PC-3 (cell line): ENCODE data around the gene TIGD1. TPM values are rescaled to one million over a fixed set of nuclear protein-coding genes. Genes with fewer than 3 reads are reported as not detected.

Experiments used
- ATAC-seq: fragments of 200-7000 bp; cut with Tn5 transposase; 2 replicates; pipeline ENCODE4 v1.9.1; 2020; ENCODE audit warnings: mild to moderate bottlenecking, moderate library complexity
- BruUV-seq: library from RNA; stranded (reverse); fragments of 400-500 nt; replicated peaks from 2 replicates; lab custom pipeline; 2021; lab: Mats Ljungman, UMichigan
- CTCF ChIA-PET: fragments of 300-600 bp; sonication (Branson Sonifier 250); formaldehyde crosslinking; loops from one replicate; lab custom pipeline; 2022; ENCODE audit warnings: antibody characterized with exemption; lab: Charles Lee
- POLR2A ChIA-PET: fragments of 300-600 bp; sonication (Branson Sonifier 250); formaldehyde crosslinking; loops from one replicate; lab custom pipeline; 2022; ENCODE audit warnings: antibody characterized with exemption; ENCODE audit not compliant: unreplicated experiment; lab: Charles Lee
- DNase-seq: peaks from one replicate; pipeline ENCODE4 v3.0.0-alpha.2; 2015
- H2AFZ ChIP-seq: fragments of 300-600 bp; sonication (generic); 2 replicates; pipeline ENCODE4 v1.6.0; 2016; ENCODE audit warnings: antibody characterized with exemption, low read length
- H3F3A ChIP-seq: fragments of 300-600 bp; sonication (generic); one replicate; pipeline ENCODE4 v1.6.0; 2017; ENCODE audit warnings: antibody characterized with exemption, low read length, control low read depth, mild to moderate bottlenecking; ENCODE audit not compliant: unreplicated experiment
- H3K27ac ChIP-seq: fragments of 300-600 bp; sonication (generic); 2 replicates; pipeline ENCODE4 v1.5.1; 2016; ENCODE audit warnings: mild to moderate bottlenecking, low read length
- H3K27me3 ChIP-seq: fragments of 300-600 bp; sonication (generic); 2 replicates; pipeline ENCODE4 v1.6.1; 2016; ENCODE audit warnings: low read length, mixed read lengths
- H3K36me3 ChIP-seq: fragments of 300-600 bp; sonication (generic); 2 replicates; pipeline ENCODE4 v1.6.1; 2016; ENCODE audit warnings: low read depth, mixed run types, low read length, mixed read lengths
- H3K4me1 ChIP-seq: fragments of 300-600 bp; sonication (generic); 2 replicates; pipeline ENCODE4 v1.5.1; 2016; ENCODE audit warnings: low read length; ENCODE audit not compliant: insufficient read depth
- H3K4me2 ChIP-seq: fragments of 300-600 bp; sonication (generic); 2 replicates; pipeline ENCODE4 v1.6.0; 2016; ENCODE audit warnings: low read length
- H3K4me3 ChIP-seq: fragments of 300-600 bp; sonication (generic); 2 replicates; pipeline ENCODE4 v1.5.1; 2016; ENCODE audit warnings: mild to moderate bottlenecking, low read length, mixed read lengths
- H3K79me2 ChIP-seq: fragments of 300-600 bp; sonication (generic); 2 replicates; pipeline ENCODE4 v1.6.1; 2017; ENCODE audit warnings: low read length, mixed read lengths
- H3K9ac ChIP-seq: fragments of 300-600 bp; sonication (generic); 2 replicates; pipeline ENCODE4 v1.6.0; 2016; ENCODE audit warnings: mild to moderate bottlenecking, low read length
- H3K9me2 ChIP-seq: fragments of 300-600 bp; sonication (generic); replicated peaks from 2 replicates; pipeline ENCODE4 v1.6.1; 2016; ENCODE audit warnings: mixed run types, low read length, mixed read lengths
- H3K9me3 ChIP-seq: fragments of 300-600 bp; sonication (generic); 2 replicates; pipeline ENCODE4 v1.6.1; 2016; ENCODE audit warnings: low read length, mixed read lengths
- H4K20me1 ChIP-seq: fragments of 300-600 bp; sonication (generic); 2 replicates; pipeline ENCODE4 v1.6.1; 2016; ENCODE audit warnings: low read length, mixed read lengths
- CTCF ChIP-seq: fragments of 300-600 bp; sonication (generic); conservative IDR thresholded peaks from 2 replicates; pipeline ENCODE4 v1.5.1; 2017; ENCODE audit warnings: antibody characterized with exemption, low read depth, mild to moderate bottlenecking, low read length
- EZH2 ChIP-seq: fragments of 300-600 bp; sonication (generic); IDR thresholded peaks from one replicate; pipeline ENCODE4 v1.6.1; 2017; ENCODE audit warnings: antibody characterized with exemption, mild to moderate bottlenecking, low read length; ENCODE audit not compliant: unreplicated experiment
- EZH2phosphoT487 ChIP-seq: fragments of 300-600 bp; sonication (generic); IDR thresholded peaks from 2 replicates; pipeline ENCODE4 v1.6.1; 2018; ENCODE audit warnings: mild to moderate bottlenecking, antibody characterized with exemption, low read length, borderline replicate concordance
- intact Hi-C: fragments of 100-400 bp; cut with micrococcal nuclease; formaldehyde crosslinking; loops from 2 replicates; pipeline ENCODE4 v1.9.0; 2023
- total RNA-seq: library from RNA; depleted of rRNA; stranded (reverse); fragments of >200 nt; gene quantifications from 2 replicates; pipeline ENCODE4 v1.2.3, GENCODE V29; 2014

TIGD1 gene
- total RNA-seq, 1 experiment from 2014 or later: 6.3 TPM

GRCh38 chr2:232563580-232563979 lies 13.2 kb upstream of the TIGD1 start:
- H4K20me1 ChIP-seq: no peaks in the 10 kb centered on the region
- H3K79me2 ChIP-seq: no peaks in the 10 kb centered on the region
- peak; percentile 38 for DNase-seq
- peaks cover 14% of the 10 kb centered on the region for H3K4me1 ChIP-seq
- H3K27ac ChIP-seq: peak overlapping the region; percentile 19
- no peak overlapping the region for H2AFZ ChIP-seq
- no peaks in the 10 kb centered on the region for H3K27me3 ChIP-seq
- ATAC-seq: no peak
- POLR2A ChIA-PET: no interaction called here
- H3K9me3 ChIP-seq: no peaks in the 10 kb centered on the region
- no peak overlapping the region for H3K4me2 ChIP-seq
- CTCF ChIA-PET: no interaction called here
- H3F3A ChIP-seq: no peaks in the 10 kb centered on the region
- no peaks in the 10 kb centered on the region for H3K9me2 ChIP-seq
- H3K36me3 ChIP-seq: peaks cover 38% of the 10 kb centered on the region
- H3K9ac ChIP-seq: no peak overlapping the region
- TF ChIP-seq EZH2 (no peak), EZH2phosphoT487 (no peak), CTCF (no peak)
- H3K4me3 ChIP-seq: no peak overlapping the region
- no TSS peak for BruUV-seq
- intact Hi-C loops: no loop called here

GRCh38 chr2:232562515-232563151 lies 12.3 kb upstream of the TIGD1 start:
- intact Hi-C loops: no loop called here
- Histone ChIP-seq H3K9me2 (no peaks in the 10 kb centered on the region), H3K27me3 (no peaks in the 10 kb centered on the region), H3K4me1 (peaks cover 4% of the 10 kb centered on the region), H3F3A (no peaks in the 10 kb centered on the region), H3K4me2 (no peak overlapping the region), H3K4me3 (no peak overlapping the region), H3K9me3 (no peaks in the 10 kb centered on the region), H4K20me1 (no peaks in the 10 kb centered on the region), H3K79me2 (no peaks in the 10 kb centered on the region), H2AFZ (no peak overlapping the region), H3K9ac (no peak overlapping the region), H3K27ac (no peak overlapping the region), H3K36me3 (peaks cover 39% of the 10 kb centered on the region; the same call in 1 of the 2 replicates)
- POLR2A ChIA-PET: no interaction called here
- CTCF ChIA-PET: no interaction called here
- BruUV-seq: no TSS peak
- TF ChIP-seq EZH2: no peak
- peak; percentile 21; the same call in 1 of the 2 replicates for TF ChIP-seq CTCF
- TF ChIP-seq EZH2phosphoT487: no peak
- DNase-seq (no peak), ATAC-seq (no peak)

- no peaks in the 10 kb centered on the region for H3K9me2 ChIP-seq
- intact Hi-C loops: no loop called here
- no peak for ATAC-seq
- H3K27me3 ChIP-seq: no peaks in the 10 kb centered on the region
- peaks cover 6% of the 10 kb centered on the region for H3K4me1 ChIP-seq
- no peaks in the 10 kb centered on the region for H3K9me3 ChIP-seq
- H3K4me3 ChIP-seq: no peak overlapping the region
- H3F3A ChIP-seq: no peaks in the 10 kb centered on the region
- H3K27ac ChIP-seq: no peak overlapping the region
- ChIA-PET POLR2A (no interaction called here), CTCF (no interaction called here)
- H3K9ac ChIP-seq: no peak overlapping the region
- DNase-seq: no peak
- peaks cover 48% of the 10 kb centered on the region for H3K79me2 ChIP-seq
- BruUV-seq: no TSS peak
- H3K4me2 ChIP-seq: no peak overlapping the region
- no peak for TF ChIP-seq EZH2
- no peak for TF ChIP-seq CTCF
- no peak for TF ChIP-seq EZH2phosphoT487
- no peak overlapping the region for H2AFZ ChIP-seq
- H4K20me1 ChIP-seq: peaks cover 17% of the 10 kb centered on the region; the same call in 1 of the 2 replicates
- peaks cover 29% of the 10 kb centered on the region for H3K36me3 ChIP-seq
Measured at GRCh38 chr2:232556426-232556825, 6.1 kb upstream of the TIGD1 start.
